Fibroblast of the aortic adventitia (primary cell): ENCODE data around the gene DBN1. TPM values are rescaled to one million over a fixed set of nuclear protein-coding genes. Genes with fewer than 3 reads are reported as not detected.

Source experiments
- DNase-seq: peaks from one replicate; pipeline ENCODE4 v3.0.0-alpha.2; 2010; ENCODE audit warnings: low read depth
- H3K4me3 ChIP-seq: 2 replicates; pipeline ENCODE4 v1.5.1; 2011; ENCODE audit warnings: low read depth, mild to moderate bottlenecking, control low read depth, low read length, moderate library complexity
- total RNA-seq: library from RNA; depleted of rRNA; stranded (reverse); fragments of >200 nt; gene quantifications from 2 replicates; pipeline ENCODE4 v1.2.3, GENCODE V29; 2012; ENCODE audit warnings: low replicate concordance
- TF ChIP-seq, protein P1 (sequence below): IDR thresholded peaks from 2 replicates; pipeline ENCODE4 v1.5.1; 2011; ENCODE audit warnings: mild to moderate bottlenecking, low read length, control low read depth, inconsistent platforms; ENCODE audit not compliant: insufficient read depth

DBN1 gene
- total RNA-seq, 1 donor = 188 TPM

- no peak for DNase-seq
- H3K4me3 ChIP-seq = no peak overlapping the region
- TF ChIP-seq, protein P1, sequence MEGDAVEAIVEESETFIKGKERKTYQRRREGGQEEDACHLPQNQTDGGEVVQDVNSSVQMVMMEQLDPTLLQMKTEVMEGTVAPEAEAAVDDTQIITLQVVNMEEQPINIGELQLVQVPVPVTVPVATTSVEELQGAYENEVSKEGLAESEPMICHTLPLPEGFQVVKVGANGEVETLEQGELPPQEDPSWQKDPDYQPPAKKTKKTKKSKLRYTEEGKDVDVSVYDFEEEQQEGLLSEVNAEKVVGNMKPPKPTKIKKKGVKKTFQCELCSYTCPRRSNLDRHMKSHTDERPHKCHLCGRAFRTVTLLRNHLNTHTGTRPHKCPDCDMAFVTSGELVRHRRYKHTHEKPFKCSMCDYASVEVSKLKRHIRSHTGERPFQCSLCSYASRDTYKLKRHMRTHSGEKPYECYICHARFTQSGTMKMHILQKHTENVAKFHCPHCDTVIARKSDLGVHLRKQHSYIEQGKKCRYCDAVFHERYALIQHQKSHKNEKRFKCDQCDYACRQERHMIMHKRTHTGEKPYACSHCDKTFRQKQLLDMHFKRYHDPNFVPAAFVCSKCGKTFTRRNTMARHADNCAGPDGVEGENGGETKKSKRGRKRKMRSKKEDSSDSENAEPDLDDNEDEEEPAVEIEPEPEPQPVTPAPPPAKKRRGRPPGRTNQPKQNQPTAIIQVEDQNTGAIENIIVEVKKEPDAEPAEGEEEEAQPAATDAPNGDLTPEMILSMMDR = no peak
Observed at GRCh38 chr5:177514541-177514940, 41.1 kb upstream of the DBN1 start.

- DNase-seq = no peak
- H3K4me3 ChIP-seq = no peak overlapping the region
- TF ChIP-seq, protein P1 = no peak
Observed at GRCh38 chr5:177513500-177513899, 40.1 kb upstream of the DBN1 start.

DNA sequence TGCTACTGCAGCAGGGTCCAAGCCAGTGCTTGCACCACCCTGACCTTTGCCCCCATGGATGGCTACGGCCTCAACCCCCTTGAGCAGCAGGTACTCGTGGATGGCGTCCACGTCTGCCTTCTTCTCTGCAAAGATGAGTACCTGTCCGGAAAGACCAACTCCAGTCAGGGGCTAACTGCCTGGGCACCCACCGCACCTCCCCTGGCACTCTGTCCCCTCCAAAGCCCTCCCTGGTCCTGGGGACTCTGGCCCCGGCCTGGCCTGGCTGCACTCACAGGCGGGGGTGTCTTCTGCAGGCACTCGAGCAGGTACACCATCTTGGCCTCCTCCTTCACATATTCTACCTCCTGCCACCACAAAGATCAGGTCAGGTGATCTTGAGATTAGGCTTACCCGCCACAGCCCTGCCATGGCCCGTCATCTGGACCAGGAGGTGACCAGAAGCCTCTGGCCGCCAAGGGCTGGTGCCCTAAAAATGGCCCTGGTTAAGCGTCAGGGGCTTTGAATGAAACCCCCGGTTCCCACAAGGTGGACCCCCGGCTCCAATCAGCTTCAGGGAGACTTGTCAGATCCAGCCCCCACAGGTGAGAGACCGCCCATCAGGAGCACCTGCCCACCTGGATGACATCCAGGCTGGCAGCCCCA lies 39.4 kb upstream of the DBN1 start:
- TF ChIP-seq, protein P1 = no peak
- no peak overlapping the region for H3K4me3 ChIP-seq
- DNase-seq = no peak

- TF ChIP-seq, protein P1 = no peak
- H3K4me3 ChIP-seq = no peak overlapping the region
- no peak for DNase-seq
Observed at GRCh38 chr5:177511796-177512675, 38.6 kb upstream of the DBN1 start.

- no peak overlapping the region for H3K4me3 ChIP-seq
- TF ChIP-seq, protein P1 = no peak
- no peak for DNase-seq
Observed at GRCh38 chr5:177511181-177511580, 37.7 kb upstream of the DBN1 start.

- TF ChIP-seq, protein P1 = no peak
- DNase-seq = no peak
- no peak overlapping the region for H3K4me3 ChIP-seq
Observed at GRCh38 chr5:177510567-177511053, 37.2 kb upstream of the DBN1 start.
